Mucosa of stomach (tissue), 1 donor: ENCODE measurements around the gene PLXNB1.
"Not testable (repeated sequence)": the region's sequence is repeated elsewhere in the genome, so short reads cannot be mapped to it uniquely, and the experiment has no call there.

ENCODE experiments used
- H3K27me3 ChIP-seq: one replicate; pipeline ENCODE4 v1.7.0; 2013; ENCODE audit warnings: mild to moderate bottlenecking, low read length; ENCODE audit not compliant: control insufficient read depth, insufficient read depth
- H3K36me3 ChIP-seq: one replicate; pipeline ENCODE4 v1.7.0; 2013; ENCODE audit warnings: low read length; ENCODE audit not compliant: control insufficient read depth, insufficient read depth
- H3K4me1 ChIP-seq: one replicate; pipeline ENCODE4 v1.7.0; 2013; ENCODE audit warnings: mild to moderate bottlenecking, low read length; ENCODE audit not compliant: control insufficient read depth, insufficient read depth
- H3K4me3 ChIP-seq: one replicate; pipeline ENCODE4 v1.7.0; 2013; ENCODE audit warnings: low read length
- H3K9ac ChIP-seq: one replicate; pipeline ENCODE4 v1.7.0; 2013; ENCODE audit warnings: mild to moderate bottlenecking, low read length, moderate library complexity
- H3K9me3 ChIP-seq: one replicate; pipeline ENCODE4 v1.7.0; 2013; ENCODE audit warnings: mild to moderate bottlenecking, low read length, moderate library complexity; ENCODE audit not compliant: control insufficient read depth
- donor health status: Pancreatic carcinoma.

The PLXNB1 gene

DNA sequence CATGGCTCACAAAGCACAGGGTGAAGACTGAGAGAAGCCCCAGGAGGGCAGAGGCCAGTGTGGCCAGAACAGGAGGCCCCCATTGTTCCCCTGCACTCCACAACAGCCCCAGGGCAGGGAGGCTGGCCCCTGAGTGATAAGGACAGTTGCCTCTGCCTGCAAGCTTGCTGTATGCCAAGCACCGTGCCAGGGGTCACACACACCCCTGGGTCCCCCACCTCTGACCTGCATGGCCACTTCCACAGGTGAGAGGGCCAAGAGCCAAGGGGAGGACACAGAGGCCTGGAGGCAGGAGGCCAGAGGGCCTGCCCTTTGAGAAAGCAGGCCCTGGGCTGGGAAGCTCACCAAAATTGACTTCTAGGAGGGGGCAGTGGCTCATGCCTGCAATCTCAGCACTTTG, 40.4 kb upstream of the PLXNB1 start:
- peaks cover 60% of the 10 kb centered on the region for H3K4me1 ChIP-seq
- no peak overlapping the region for H3K9ac ChIP-seq
- H3K9me3 ChIP-seq = no peaks in the 10 kb centered on the region
- no peaks in the 10 kb centered on the region for H3K27me3 ChIP-seq
- H3K36me3 ChIP-seq = no peaks in the 10 kb centered on the region
- H3K4me3 ChIP-seq = no peak overlapping the region

DNA sequence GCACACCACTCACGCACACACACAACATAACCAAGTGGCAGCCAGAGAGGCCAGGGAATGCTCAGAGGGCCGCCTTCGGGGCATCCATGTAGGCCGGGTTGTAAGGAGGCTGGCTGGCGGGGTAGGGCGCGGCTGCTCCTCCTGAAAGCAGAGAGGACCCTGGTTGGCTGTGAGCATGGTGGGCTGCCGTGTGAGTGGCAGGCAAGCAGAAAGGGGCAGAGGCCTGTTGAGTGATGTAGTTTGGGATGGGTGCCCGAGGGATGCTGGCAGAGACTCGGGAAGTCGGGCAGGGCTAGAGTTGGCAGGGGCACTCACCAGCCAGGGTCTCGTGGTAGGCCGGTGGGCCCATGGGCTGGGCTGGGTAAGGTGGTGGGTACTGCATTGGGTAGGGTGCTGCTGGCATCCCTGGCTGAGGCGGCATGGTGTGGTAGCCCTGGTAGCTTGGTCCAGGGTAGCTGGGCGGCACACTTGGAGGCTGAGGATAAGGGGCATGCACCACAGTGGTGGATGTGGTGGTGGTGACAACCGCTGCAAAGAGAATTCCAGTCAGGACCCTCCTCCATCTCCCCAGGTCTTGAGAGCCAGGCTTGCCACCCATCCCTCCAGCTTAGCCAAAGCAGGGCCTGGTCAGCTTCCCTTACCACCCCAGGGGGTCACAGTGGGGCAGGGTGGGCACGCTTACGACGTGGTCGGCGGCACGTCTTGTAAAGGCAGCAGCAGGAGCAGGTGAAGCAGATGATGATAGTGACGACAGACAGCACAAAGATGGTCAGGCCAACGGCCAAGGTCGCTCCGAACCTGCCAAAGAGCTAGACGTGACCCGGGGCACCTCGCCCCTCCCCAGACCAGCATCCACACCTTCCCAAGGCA, 39.4 kb upstream of the PLXNB1 start:
- Histone ChIP-seq H3K36me3 (no peaks in the 10 kb centered on the region), H3K9ac (peak overlapping the region; percentile 2), H3K27me3 (no peaks in the 10 kb centered on the region), H3K9me3 (no peaks in the 10 kb centered on the region), H3K4me3 (no peak overlapping the region), H3K4me1 (peaks cover 68% of the 10 kb centered on the region)

DNA sequence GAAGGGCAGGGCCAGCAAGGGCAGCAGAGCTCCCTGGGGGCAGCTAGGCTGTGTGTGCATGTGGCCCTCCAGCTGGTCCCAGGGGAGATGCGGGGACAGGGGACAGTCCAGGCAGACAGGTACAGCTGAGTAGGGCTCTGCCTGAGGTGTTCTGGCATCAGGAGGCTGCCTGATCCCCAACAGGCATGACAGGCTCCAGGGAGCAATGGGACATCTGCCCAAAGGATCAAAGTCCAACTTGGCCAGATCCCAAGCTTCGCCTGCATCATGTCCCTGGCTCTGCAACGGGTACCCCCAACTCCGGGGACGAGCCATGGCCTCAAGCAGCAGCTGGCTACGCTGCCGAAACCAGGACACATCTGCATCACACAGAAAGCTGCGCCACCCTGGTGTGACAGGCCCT, 38.4 kb upstream of the PLXNB1 start:
- H3K9ac ChIP-seq = no peak overlapping the region
- H3K4me3 ChIP-seq = no peak overlapping the region
- H3K36me3 ChIP-seq = no peaks in the 10 kb centered on the region
- H3K4me1 ChIP-seq = peaks cover 63% of the 10 kb centered on the region
- H3K27me3 ChIP-seq = no peaks in the 10 kb centered on the region
- no peaks in the 10 kb centered on the region for H3K9me3 ChIP-seq

DNA sequence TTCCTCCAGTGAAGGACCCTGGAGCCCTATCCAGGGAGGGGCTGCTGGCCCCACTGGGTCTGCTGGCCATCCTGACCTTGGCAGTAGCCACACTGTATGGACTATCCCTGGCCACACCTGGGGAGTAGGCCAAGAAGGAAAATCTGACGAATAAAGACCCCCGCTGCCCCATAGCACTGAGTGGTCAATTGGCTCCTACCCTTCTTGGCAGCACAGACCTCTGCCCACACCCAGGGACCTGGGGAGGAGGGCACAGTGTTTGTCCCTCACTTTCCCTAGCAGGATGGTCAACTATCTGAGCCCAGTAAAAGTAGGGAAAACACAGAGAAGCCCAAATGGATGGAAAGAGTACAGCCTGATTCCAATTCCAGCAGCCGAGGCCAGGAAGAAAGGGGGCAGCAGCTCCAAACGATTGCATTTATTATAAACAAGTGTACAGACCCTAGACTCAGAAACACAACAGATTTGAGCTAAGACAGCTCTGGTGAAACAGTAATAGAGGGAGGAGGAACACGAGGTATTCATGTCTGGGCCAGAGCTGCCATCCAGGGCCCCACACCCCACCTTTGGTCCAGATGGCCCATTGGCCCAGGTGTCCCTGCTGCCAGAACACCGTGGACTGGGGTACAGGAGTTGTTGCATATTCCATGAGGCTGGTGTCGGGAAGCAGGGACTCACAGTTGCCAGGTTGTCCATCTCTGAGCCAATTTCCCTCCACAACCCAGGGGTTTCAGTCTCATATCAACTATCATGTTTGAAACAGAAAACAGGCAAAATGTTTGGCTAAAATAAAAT, 37.8 kb upstream of the PLXNB1 start:
- Histone ChIP-seq H3K4me3 (no peak overlapping the region), H3K9ac (peak overlapping the region; percentile 94), H3K9me3 (no peaks in the 10 kb centered on the region), H3K27me3 (no peaks in the 10 kb centered on the region), H3K36me3 (no peaks in the 10 kb centered on the region), H3K4me1 (peaks cover 59% of the 10 kb centered on the region)

DNA sequence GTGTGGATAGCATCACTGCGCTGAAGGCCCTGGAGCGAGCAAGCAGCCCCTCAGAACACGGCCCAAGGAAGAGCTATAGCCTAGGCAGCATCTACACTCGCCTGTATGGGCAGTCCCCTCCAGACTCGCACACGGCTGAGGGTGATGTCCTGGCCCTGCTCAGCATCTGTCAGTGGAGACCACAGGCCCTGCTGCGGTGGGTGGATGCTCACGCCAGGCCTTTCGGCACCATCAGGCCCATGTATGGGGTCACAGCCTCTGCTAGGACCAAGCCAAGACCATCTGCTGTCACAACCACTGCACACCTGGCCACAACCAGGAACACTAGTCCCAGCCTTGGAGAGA, 37.2 kb upstream of the PLXNB1 start:
- peak overlapping the region; percentile 94 for H3K9ac ChIP-seq
- no peaks in the 10 kb centered on the region for H3K27me3 ChIP-seq
- H3K4me3 ChIP-seq = peak overlapping the region; percentile 61
- H3K4me1 ChIP-seq = peaks cover 59% of the 10 kb centered on the region
- H3K36me3 ChIP-seq = no peaks in the 10 kb centered on the region
- no peaks in the 10 kb centered on the region for H3K9me3 ChIP-seq

DNA sequence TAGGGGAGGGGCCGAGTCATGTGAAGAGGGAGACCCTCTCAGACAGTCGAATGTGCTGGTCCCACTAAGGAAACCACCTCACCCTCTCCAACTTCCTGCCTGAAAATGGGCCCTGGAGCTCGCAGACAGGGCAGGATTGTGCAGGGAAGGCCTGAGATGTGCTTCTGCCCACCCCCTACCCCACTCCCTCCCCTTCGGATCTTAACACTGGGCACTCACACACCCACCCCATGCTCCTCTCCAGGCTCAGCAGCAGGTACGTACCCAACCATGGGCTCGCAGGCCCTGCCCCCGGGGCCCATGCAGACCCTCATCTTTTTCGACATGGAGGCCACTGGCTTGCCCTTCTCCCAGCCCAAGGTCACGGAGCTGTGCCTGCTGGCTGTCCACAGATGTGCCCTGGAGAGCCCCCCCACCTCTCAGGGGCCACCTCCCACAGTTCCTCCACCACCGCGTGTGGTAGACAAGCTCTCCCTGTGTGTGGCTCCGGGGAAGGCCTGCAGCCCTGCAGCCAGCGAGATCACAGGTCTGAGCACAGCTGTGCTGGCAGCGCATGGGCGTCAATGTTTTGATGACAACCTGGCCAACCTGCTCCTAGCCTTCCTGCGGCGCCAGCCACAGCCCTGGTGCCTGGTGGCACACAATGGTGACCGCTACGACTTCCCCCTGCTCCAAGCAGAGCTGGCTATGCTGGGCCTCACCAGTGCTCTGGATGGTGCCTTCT, 36.7 kb upstream of the PLXNB1 start:
- peaks cover 55% of the 10 kb centered on the region for H3K4me1 ChIP-seq
- H3K4me3 ChIP-seq = peak overlapping the region; percentile 61
- peak overlapping the region; percentile 94 for H3K9ac ChIP-seq
- H3K36me3 ChIP-seq = no peaks in the 10 kb centered on the region
- no peaks in the 10 kb centered on the region for H3K27me3 ChIP-seq
- no peaks in the 10 kb centered on the region for H3K9me3 ChIP-seq

DNA sequence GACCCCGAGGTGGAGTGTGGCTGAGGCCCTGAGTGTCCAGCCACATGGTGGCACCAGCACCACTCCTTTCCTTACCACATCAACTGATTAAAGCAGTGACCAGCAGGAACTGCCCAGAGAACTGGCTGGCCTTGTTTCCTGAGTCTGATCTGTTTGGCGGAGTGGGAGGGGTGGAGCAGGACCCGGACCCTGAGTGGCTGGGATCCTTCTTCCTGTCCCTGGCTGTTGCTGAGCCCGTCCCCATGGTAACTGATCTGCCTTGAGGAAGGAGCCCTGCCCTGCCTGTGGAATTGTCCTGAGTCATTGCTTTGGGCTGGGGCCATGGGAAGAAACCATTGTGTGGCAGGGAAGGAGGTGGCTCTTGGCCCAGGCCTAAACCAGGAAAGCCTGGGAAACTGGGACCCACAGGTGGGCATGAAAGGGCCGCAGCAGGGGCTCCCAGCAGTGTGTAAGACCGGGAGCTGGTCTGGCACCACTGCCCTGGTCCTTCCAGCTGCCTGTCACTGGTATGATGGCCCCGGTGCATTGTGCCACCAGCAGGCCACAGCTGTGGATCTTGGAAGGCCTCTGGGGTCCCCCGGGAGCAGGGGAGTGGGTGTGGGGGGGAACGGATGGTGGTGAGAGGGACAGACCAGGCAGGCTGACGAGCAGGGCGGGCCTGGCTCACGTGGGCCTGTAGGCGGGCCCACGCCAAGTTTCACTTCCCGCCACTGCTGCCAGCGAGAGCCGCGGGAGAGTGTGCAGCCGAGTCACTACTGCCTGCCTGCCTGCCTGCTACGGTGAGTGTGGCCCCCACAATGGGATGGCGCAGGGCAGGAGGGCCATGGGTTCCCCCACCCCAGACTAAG, 35.9 kb upstream of the PLXNB1 start:
- H3K36me3 ChIP-seq = no peaks in the 10 kb centered on the region
- no peaks in the 10 kb centered on the region for H3K27me3 ChIP-seq
- H3K9me3 ChIP-seq = no peaks in the 10 kb centered on the region
- peaks cover 55% of the 10 kb centered on the region for H3K4me1 ChIP-seq
- peak overlapping the region; percentile 61 for H3K4me3 ChIP-seq
- H3K9ac ChIP-seq = peak overlapping the region; percentile 94

DNA sequence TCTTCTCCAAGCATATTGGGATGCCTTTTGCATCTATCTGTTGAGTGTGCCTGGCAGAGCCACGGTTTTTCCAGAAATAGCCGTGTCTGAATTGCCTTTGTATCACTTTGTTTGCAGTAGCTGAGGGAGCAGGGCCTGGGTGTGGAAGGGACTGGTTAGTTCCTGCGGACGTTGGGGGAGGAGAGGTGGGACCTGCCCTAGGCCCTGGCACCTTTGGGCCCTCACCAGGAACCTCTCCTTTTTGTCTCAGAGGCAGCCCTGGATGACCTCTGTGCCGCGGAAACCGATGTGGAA, 35.3 kb upstream of the PLXNB1 start:
- H3K36me3 ChIP-seq = no peaks in the 10 kb centered on the region
- no peak overlapping the region for H3K4me3 ChIP-seq
- H3K4me1 ChIP-seq = peaks cover 50% of the 10 kb centered on the region
- no peaks in the 10 kb centered on the region for H3K9me3 ChIP-seq
- no peaks in the 10 kb centered on the region for H3K27me3 ChIP-seq
- H3K9ac ChIP-seq = peak overlapping the region; percentile 94

DNA sequence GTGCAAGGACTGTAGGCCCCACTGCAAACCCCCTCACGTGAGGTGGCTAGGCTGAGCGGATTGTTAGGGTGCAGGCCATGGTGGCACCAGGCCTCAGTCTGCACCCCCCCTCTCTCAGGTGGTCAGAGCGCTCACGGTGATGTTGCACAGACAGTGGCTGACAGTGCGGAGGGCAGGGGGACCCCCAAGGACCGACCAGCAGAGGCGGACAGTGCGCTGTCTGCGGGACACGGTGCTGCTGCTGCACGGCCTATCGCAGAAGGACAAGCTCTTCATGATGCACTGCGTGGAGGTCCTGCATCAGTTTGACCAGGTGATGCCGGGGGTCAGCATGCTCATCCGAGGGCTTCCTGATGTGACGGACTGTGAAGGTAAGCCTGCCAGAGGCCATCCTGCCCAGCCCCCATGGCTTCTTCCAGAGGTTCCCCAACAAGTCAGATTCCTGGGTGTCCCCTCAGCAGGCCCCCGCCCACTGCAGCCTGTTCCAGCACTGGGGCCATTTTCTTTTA, 34.9 kb upstream of the PLXNB1 start:
- Histone ChIP-seq H3K9me3 (no peaks in the 10 kb centered on the region), H3K36me3 (no peaks in the 10 kb centered on the region), H3K9ac (peak overlapping the region; percentile 94), H3K4me1 (peaks cover 46% of the 10 kb centered on the region), H3K4me3 (no peak overlapping the region), H3K27me3 (no peaks in the 10 kb centered on the region)

DNA sequence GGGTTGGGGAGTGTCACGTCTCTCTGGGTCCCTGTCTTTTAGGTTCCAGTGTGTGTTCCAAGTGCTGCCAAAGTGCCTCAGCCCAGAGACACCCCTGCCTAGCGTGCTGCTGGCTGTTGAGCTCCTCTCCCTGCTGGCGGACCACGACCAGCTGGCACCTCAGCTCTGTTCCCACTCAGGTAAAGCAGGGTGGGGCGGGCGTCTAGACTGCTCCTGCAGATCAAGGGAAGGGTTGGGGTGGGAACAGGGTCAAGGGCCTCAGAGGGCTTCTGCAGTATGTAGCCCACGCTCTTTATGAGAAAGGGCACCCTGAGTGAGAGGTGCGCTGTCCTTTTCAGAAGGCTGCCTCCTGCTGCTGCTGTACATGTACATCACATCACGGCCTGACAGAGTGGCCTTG, 33.8 kb upstream of the PLXNB1 start:
- Histone ChIP-seq H3K4me3 (no peak overlapping the region), H3K9me3 (no peaks in the 10 kb centered on the region), H3K4me1 (peaks cover 40% of the 10 kb centered on the region), H3K9ac (no peak overlapping the region), H3K36me3 (no peaks in the 10 kb centered on the region), H3K27me3 (no peaks in the 10 kb centered on the region)

DNA sequence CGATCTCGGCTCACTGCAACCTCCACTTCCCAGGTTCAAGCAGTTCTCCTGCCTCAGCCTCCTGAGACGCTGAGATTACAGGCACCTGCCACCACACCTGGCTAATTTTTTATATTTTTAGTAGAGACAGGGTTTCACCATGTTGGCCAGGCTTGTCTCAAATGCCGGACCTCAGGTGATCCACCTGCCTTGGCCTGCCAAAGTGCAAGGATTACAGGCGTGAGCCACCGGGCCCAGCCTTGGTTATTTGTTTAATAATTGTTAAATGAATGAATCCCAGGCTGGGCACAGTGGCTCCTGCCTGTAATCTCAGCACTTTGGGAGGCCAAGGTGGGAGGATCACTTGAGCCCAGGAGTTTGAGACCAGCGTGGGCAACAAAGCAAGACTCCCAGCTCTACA, 31.9 kb upstream of the PLXNB1 start:
- H3K9me3 ChIP-seq, H3K9ac ChIP-seq, H3K36me3 ChIP-seq, H3K4me3 ChIP-seq, H3K27me3 ChIP-seq: not testable (repeated sequence)
- H3K4me1 ChIP-seq = peaks cover 21% of the 10 kb centered on the region
